Mesenchymal stem cell (in vitro differentiated cells and primary cell): Measurements from ENCODE around the gene SLC66A2.

Source experiments
- DNase-seq: peaks from one replicate; pipeline ENCODE4 v3.0.0-alpha.2; 2013
- H2AFZ ChIP-seq: one replicate; pipeline ENCODE4 v1.6.1; 2013; ENCODE audit warnings: low read depth, mild to moderate bottlenecking, control low read depth, inconsistent platforms, low read length, moderate library complexity
- H2AK5ac ChIP-seq: 2 replicates; pipeline ENCODE4 v1.6.1; 2013; ENCODE audit warnings: low read length, moderate library complexity, mild to moderate bottlenecking, inconsistent platforms; ENCODE audit not compliant: severe bottlenecking
- H2BK120ac ChIP-seq: one replicate; pipeline ENCODE4 v1.6.1; 2013; ENCODE audit warnings: low read depth, mild to moderate bottlenecking, inconsistent platforms, low read length, moderate library complexity
- H2BK12ac ChIP-seq, 2 experiments: one replicate each; pipeline ENCODE4 v1.6.1; 2013; ENCODE audit warnings: inconsistent platforms in 2 of 2, low read length in 2 of 2, mild to moderate bottlenecking in 2 of 2, moderate library complexity in 2 of 2, control low read depth in 1 of 2
- H2BK15ac ChIP-seq: one replicate; pipeline ENCODE4 v1.6.1; 2013; ENCODE audit warnings: mild to moderate bottlenecking, low read depth, inconsistent platforms; ENCODE audit not compliant: poor library complexity, severe bottlenecking
- H2BK5ac ChIP-seq: 2 replicates; pipeline ENCODE4 v1.6.1; 2013; ENCODE audit warnings: low read depth, mild to moderate bottlenecking, low read length, control low read depth, inconsistent platforms; ENCODE audit not compliant: poor library complexity, severe bottlenecking
- H3K14ac ChIP-seq, 2 experiments: one replicate each; pipeline ENCODE4 v1.6.1; 2013; ENCODE audit warnings: inconsistent platforms in 2 of 2, low read length in 2 of 2, control low read depth in 1 of 2, mild to moderate bottlenecking in 1 of 2, moderate library complexity in 1 of 2
- H3K18ac ChIP-seq, 2 experiments: one replicate each; pipeline ENCODE4 v1.6.1; 2013; ENCODE audit warnings: inconsistent platforms in 2 of 2, low read length in 2 of 2, control low read depth in 1 of 2, low read depth in 1 of 2, mild to moderate bottlenecking in 1 of 2
- H3K23ac ChIP-seq, 2 experiments: one replicate each; pipeline ENCODE4 v1.6.1; 2013; ENCODE audit warnings: inconsistent platforms in 2 of 2, low read length in 2 of 2, mild to moderate bottlenecking in 2 of 2, moderate library complexity in 2 of 2, control low read depth in 1 of 2
- H3K27ac ChIP-seq: 2 replicates; pipeline ENCODE4 v1.5.1; 2013; ENCODE audit warnings: mild to moderate bottlenecking, moderate library complexity, low read length, control low read depth, inconsistent platforms; ENCODE audit not compliant: poor library complexity, severe bottlenecking
- H3K27me3 ChIP-seq, 2 experiments: 2 replicates each; pipeline versions ENCODE4 v1.6.1 to v1.7.0; 2013; ENCODE audit warnings: low read length in 2 of 2, mild to moderate bottlenecking in 2 of 2, moderate library complexity in 2 of 2, control low read depth in 1 of 2, inconsistent platforms in 1 of 2; ENCODE audit not compliant: control insufficient read depth in 1 of 2, insufficient read depth in 1 of 2
- H3K36me3 ChIP-seq, 2 experiments: 2 replicates each; pipeline versions ENCODE4 v1.6.1 to v1.7.0; 2013; ENCODE audit warnings: low read length in 2 of 2, control low read depth in 1 of 2, inconsistent platforms in 1 of 2, low read depth in 1 of 2, mild to moderate bottlenecking in 1 of 2; ENCODE audit not compliant: insufficient read depth in 2 of 2, control insufficient read depth in 1 of 2
- H3K4ac ChIP-seq, 2 experiments: one replicate each; pipeline ENCODE4 v1.6.1; 2013; ENCODE audit warnings: inconsistent platforms in 2 of 2, low read length in 2 of 2, mild to moderate bottlenecking in 2 of 2, moderate library complexity in 2 of 2, control low read depth in 1 of 2, low read depth in 1 of 2
- H3K4me1 ChIP-seq: 2 replicates; pipeline ENCODE4 v1.6.1; 2013; ENCODE audit warnings: low read depth, low read length, control low read depth; ENCODE audit not compliant: control insufficient read depth, insufficient read depth
- H3K4me2 ChIP-seq: 2 replicates; pipeline ENCODE4 v1.6.1; 2013; ENCODE audit warnings: low read length, mild to moderate bottlenecking, inconsistent platforms; ENCODE audit not compliant: poor library complexity, severe bottlenecking
- H3K4me3 ChIP-seq, 2 experiments: 2 replicates each; pipeline versions ENCODE4 v1.5.1 to v1.7.0; 2013; ENCODE audit warnings: low read length in 2 of 2, mild to moderate bottlenecking in 2 of 2, control low read depth in 1 of 2, low read depth in 1 of 2; ENCODE audit not compliant: insufficient read depth in 1 of 2
- H3K79me1 ChIP-seq: replicated peaks from 2 replicates; pipeline ENCODE4 v1.6.1; 2013; ENCODE audit warnings: mild to moderate bottlenecking, control low read depth, low read length, inconsistent platforms; ENCODE audit not compliant: poor library complexity, severe bottlenecking
- H3K9ac ChIP-seq: 2 replicates; pipeline ENCODE4 v1.7.0; 2013; ENCODE audit warnings: mild to moderate bottlenecking, low read length, moderate library complexity
- H3K9me3 ChIP-seq: 2 replicates; pipeline ENCODE4 v1.7.0; 2013; ENCODE audit warnings: mild to moderate bottlenecking, low read length; ENCODE audit not compliant: control insufficient read depth
- H4K8ac ChIP-seq: one replicate; pipeline ENCODE4 v1.6.1; 2013; ENCODE audit warnings: inconsistent platforms, mild to moderate bottlenecking, low read length, moderate library complexity
- H4K91ac ChIP-seq: one replicate; pipeline ENCODE4 v1.6.1; 2013; ENCODE audit warnings: mild to moderate bottlenecking, low read length, inconsistent platforms
- WGBS: methylation state at CpG from one replicate; pipeline ENCODE4 v1.1.7; 2013; ENCODE audit warnings: mixed read lengths; 5-methylcytosine and 5-hydroxymethylcytosine counted together

SLC66A2 gene

DNA sequence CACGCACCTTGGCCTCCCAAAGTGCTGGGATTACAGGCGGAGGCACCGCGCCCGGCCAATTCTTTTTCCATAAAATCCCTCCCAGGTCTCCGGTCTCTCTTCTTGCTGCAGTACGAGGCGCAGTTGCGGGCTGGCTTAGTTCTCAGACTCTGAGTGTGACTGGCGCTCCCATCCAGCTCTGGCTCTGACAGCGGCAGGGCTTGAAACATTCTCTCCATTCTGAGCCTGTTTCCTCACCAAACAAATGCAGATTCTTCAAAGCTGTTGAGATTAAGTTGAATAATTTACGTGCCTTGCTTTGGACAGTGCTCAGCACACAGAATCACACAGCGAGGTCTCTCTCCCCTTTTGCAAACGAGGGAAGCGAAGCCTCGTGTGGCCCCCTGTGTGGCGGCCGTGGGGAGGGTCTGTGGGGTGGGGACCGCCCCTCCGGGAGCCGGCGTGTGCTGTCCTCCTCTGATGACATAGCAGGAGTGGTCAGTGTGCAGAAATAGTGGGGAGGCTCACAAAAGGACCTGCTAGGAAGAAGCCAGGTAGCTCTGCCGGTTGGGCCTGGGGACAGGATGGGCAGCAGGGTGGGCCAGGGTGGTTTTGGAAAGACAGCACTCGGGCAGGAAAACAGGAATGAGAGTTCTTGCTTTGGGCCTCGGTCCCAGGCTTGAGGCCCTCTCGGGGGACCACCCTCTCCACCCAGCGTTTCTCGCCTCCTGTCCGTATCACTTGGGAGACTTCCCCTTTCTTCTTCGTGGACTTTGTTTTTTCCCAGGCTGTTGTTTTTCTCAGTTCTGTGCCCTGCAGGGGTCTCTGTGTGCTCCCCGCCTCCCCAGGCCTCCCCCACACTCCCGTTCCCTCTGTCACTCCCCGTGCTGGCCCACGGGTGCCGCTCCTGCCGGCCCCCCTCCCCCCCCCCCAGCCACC is 78.7 kb downstream of the SLC66A2 start:
- no peak overlapping the region for H3K4me2 ChIP-seq
- no peaks in the 10 kb centered on the region for H3K9me3 ChIP-seq
- peaks cover 4% of the 10 kb centered on the region for H3K4me1 ChIP-seq
- H2AFZ ChIP-seq = no peak overlapping the region
- H2BK15ac ChIP-seq = no peak overlapping the region
- H2BK12ac ChIP-seq = no peak overlapping the region
- H3K36me3 ChIP-seq = no peaks in the 10 kb centered on the region
- no peak overlapping the region for H3K4ac ChIP-seq
- H2BK120ac ChIP-seq = no peak overlapping the region
- H3K23ac ChIP-seq = no peak overlapping the region
- H3K79me1 ChIP-seq = no peaks in the 10 kb centered on the region
- WGBS = 75% methylated on average over 32 of the region's 36 CpGs
- H3K4me3 ChIP-seq = no peak overlapping the region
- peaks cover 0 to 64% of the 10 kb centered on the region in 2 experiments for H3K27me3 ChIP-seq
- H3K18ac ChIP-seq = no peak overlapping the region
- no peak overlapping the region for H4K8ac ChIP-seq
- H4K91ac ChIP-seq = no peak overlapping the region
- no peak overlapping the region for H2BK5ac ChIP-seq
- no peak overlapping the region for H3K9ac ChIP-seq
- H3K14ac ChIP-seq = no peak overlapping the region
- no peak for DNase-seq
- H2AK5ac ChIP-seq = no peak overlapping the region
- H3K27ac ChIP-seq = no peak overlapping the region

DNA sequence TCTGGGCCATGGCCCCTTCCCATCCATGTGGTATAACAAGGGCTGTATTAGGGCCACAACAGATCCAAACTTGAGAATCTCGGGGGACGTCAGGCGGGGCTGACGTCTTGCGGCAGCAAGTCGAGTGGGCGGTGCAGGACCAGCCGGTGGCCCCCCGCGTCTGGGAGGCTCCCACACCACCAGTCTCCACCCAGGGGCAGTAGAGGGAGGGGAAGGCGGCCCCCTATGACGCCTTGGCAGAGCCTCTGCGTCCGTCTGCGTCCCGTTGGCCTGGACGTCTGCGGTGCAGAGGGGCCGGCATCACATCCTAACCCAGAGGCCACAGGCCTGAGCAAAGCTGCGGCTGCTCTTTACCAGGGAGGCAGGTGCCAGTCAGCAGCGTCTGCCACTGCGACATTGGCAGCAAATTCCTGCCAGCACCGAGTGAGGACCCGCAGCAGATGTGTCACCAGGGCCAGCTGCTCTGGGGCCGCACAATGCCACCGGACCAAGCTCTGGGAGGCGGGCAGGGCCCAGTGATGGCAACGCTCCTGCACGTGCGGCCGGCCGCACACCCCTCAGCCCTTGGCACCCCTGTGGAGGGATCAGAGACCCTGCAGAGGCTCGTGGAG is 79.9 kb downstream of the SLC66A2 start:
- Histone ChIP-seq H3K4me2 (no peak overlapping the region), H3K23ac (no peak overlapping the region), H4K8ac (no peak overlapping the region), H2AFZ (no peak overlapping the region), H3K27me3 (peaks cover 0 to 54% of the 10 kb centered on the region in 2 experiments), H2BK15ac (no peak overlapping the region), H3K4me1 (peaks cover 3% of the 10 kb centered on the region), H3K9me3 (no peaks in the 10 kb centered on the region), H4K91ac (no peak overlapping the region), H2BK120ac (no peak overlapping the region), H3K18ac (no peak overlapping the region), H3K27ac (no peak overlapping the region), H3K9ac (no peak overlapping the region), H3K36me3 (no peaks in the 10 kb centered on the region), H3K14ac (no peak overlapping the region), H3K4ac (no peak overlapping the region), H2BK12ac (no peak overlapping the region), H2BK5ac (no peak overlapping the region), H3K79me1 (no peaks in the 10 kb centered on the region), H3K4me3 (no peak overlapping the region), H2AK5ac (no peak overlapping the region)
- 87% methylated on average over 33 of the region's 33 CpGs for WGBS
- no peak for DNase-seq

DNA sequence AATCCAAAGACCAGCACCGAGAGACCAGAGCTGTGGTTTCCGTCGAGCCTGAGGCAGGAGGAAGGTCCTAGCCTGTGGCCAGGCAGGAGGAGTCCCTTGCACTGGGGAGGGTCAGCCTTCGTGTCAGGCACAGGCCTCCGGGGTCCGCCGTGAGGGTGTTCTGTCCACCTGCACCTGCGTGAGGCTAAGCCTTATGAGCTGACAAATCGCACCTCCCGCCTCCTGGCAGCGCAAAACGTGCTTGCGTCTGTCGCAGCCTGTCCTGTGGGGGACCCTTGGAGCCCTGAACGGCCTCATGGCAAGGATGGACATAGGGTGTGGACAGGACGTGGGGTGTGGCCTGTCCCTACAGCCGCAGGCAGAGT is 80.4 kb downstream of the SLC66A2 start:
- DNase-seq = no peak
- H3K27ac ChIP-seq = no peak overlapping the region
- no peak overlapping the region for H2BK5ac ChIP-seq
- H3K4me3 ChIP-seq = no peak overlapping the region
- H2BK12ac ChIP-seq = no peak overlapping the region
- no peak overlapping the region for H2BK15ac ChIP-seq
- peaks cover 3% of the 10 kb centered on the region for H3K4me1 ChIP-seq
- H3K27me3 ChIP-seq = peaks cover 0 to 48% of the 10 kb centered on the region in 2 experiments
- no peak overlapping the region for H4K8ac ChIP-seq
- 88% methylated on average over 17 of the region's 17 CpGs for WGBS
- H3K14ac ChIP-seq = no peak overlapping the region
- no peak overlapping the region for H3K18ac ChIP-seq
- H2BK120ac ChIP-seq = no peak overlapping the region
- H3K4me2 ChIP-seq = no peak overlapping the region
- H4K91ac ChIP-seq = no peak overlapping the region
- H3K79me1 ChIP-seq = no peaks in the 10 kb centered on the region
- no peaks in the 10 kb centered on the region for H3K9me3 ChIP-seq
- H3K23ac ChIP-seq = no peak overlapping the region
- H2AK5ac ChIP-seq = no peak overlapping the region
- H2AFZ ChIP-seq = no peak overlapping the region
- H3K9ac ChIP-seq = no peak overlapping the region
- no peaks in the 10 kb centered on the region for H3K36me3 ChIP-seq
- H3K4ac ChIP-seq = no peak overlapping the region

DNA sequence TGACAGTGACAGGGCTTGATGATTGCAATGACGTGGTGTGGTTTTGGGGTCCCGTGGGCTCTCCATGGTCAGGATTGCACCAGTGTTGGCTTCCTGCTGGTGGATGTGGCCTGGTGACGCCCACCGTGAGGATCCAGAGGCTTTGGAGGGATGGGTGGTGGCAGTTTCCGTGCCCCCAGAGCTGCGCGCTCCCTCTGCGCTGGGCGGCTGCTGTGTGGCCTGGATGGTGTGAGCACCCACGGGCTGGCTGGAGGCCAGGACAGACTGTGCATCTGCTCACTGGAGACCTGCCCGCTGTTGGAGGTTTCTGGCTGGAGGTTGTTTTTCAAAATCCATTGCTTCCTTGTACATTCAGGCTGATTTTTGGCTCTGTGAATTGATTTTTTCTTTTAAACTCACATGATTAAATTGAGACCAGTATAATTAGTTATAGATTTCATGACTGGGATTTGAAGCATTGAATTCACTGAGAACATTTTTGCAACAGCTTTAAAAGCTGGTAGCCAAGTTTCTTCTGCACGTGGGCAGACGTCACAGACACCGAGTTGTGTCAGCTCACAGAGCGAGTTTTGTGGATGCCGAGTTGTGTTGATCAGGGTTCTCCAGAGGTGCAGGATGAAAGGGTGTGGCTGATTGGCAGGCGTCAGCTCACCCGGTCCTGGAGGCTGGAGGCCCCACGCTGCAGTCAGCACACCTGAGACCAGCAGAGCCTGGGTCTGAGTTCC is 81.0 kb downstream of the SLC66A2 start:
- H2AFZ ChIP-seq = no peak overlapping the region
- peaks cover 3% of the 10 kb centered on the region for H3K4me1 ChIP-seq
- no peak overlapping the region for H3K4ac ChIP-seq
- no peak overlapping the region for H3K4me3 ChIP-seq
- H3K14ac ChIP-seq = no peak overlapping the region
- no peak overlapping the region for H2AK5ac ChIP-seq
- no peak overlapping the region for H2BK12ac ChIP-seq
- H3K79me1 ChIP-seq = no peaks in the 10 kb centered on the region
- H4K8ac ChIP-seq = no peak overlapping the region
- peaks cover 0 to 43% of the 10 kb centered on the region in 2 experiments for H3K27me3 ChIP-seq
- H3K36me3 ChIP-seq = no peaks in the 10 kb centered on the region
- no peak overlapping the region for H2BK5ac ChIP-seq
- H3K23ac ChIP-seq = no peak overlapping the region
- no peak overlapping the region for H4K91ac ChIP-seq
- no peak overlapping the region for H3K27ac ChIP-seq
- H3K9ac ChIP-seq = no peak overlapping the region
- H3K4me2 ChIP-seq = no peak overlapping the region
- no peak overlapping the region for H3K18ac ChIP-seq
- DNase-seq = no peak
- H2BK120ac ChIP-seq = no peak overlapping the region
- no peaks in the 10 kb centered on the region for H3K9me3 ChIP-seq
- H2BK15ac ChIP-seq = no peak overlapping the region
- WGBS = 93% methylated on average over 18 of the region's 19 CpGs
